ENCODE results near the gene ABCC2. TPM values are rescaled to one million over a fixed set of nuclear protein-coding genes. Genes with fewer than 3 reads are reported as not detected.
A peak's percentile ranks its signal among the peaks of the same experiment; 100 is the strongest.

ABCC2 gene
- total RNA-seq, 2 donors from 2014 or later = 1.3 to 4.3 TPM

GRCh38 chr10:99806091-99806490 lies 23.7 kb downstream of the ABCC2 start:
- no peaks in the 10 kb centered on the region for H3K27me3 ChIP-seq
- intact Hi-C loops (cut with DNase I) = no loop called here
- DNase-seq = no peak
- H3K4me1 ChIP-seq = no peaks in the 10 kb centered on the region
- WGBS, 2 donors = 61 to 67% methylated on average over 3 of the region's 3 CpGs
- no peak for ATAC-seq
- TF ChIP-seq CTCF (IDR thresholded peaks at IDR 0.05) = no peak
- no peak for TF ChIP-seq POLR2A (IDR thresholded peaks at IDR 0.05)
- no peaks in the 10 kb centered on the region for H3K9me3 ChIP-seq
- H3K27ac ChIP-seq = no peak overlapping the region
- H3K4me3 ChIP-seq = no peak overlapping the region
- H3K36me3 ChIP-seq (replicated peaks in 1 of 2; ENCODE audit: insufficient read depth in 1 of 2, low read depth in 2 of 2) = no peaks in the 10 kb centered on the region

GRCh38 chr10:99807786-99808185 lies 25.3 kb downstream of the ABCC2 start:
- Histone ChIP-seq H3K9me3 (no peaks in the 10 kb centered on the region), H3K36me3 (replicated peaks in 1 of 2; ENCODE audit: insufficient read depth in 1 of 2, low read depth in 2 of 2) (no peaks in the 10 kb centered on the region), H3K4me1 (no peaks in the 10 kb centered on the region), H3K27me3 (no peaks in the 10 kb centered on the region), H3K4me3 (no peak overlapping the region), H3K27ac (no peak overlapping the region)
- 97% methylated on average over 2 of the region's 2 CpGs for WGBS, 2 donors
- intact Hi-C loops (cut with DNase I) = no loop called here
- ATAC-seq (no peak), DNase-seq (no peak)
- no peak for TF ChIP-seq CTCF (IDR thresholded peaks at IDR 0.05)
- no peak for TF ChIP-seq POLR2A (IDR thresholded peaks at IDR 0.05)

- TF ChIP-seq CTCF (IDR thresholded peaks at IDR 0.05) (no peak), POLR2A (IDR thresholded peaks at IDR 0.05) (no peak)
- ATAC-seq = no peak
- H3K9me3 ChIP-seq = no peaks in the 10 kb centered on the region
- no peaks in the 10 kb centered on the region for H3K36me3 ChIP-seq (replicated peaks in 1 of 2; ENCODE audit: insufficient read depth in 1 of 2, low read depth in 2 of 2)
- H3K4me3 ChIP-seq = no peak overlapping the region
- no peaks in the 10 kb centered on the region for H3K4me1 ChIP-seq
- H3K27ac ChIP-seq = no peak overlapping the region
- no peaks in the 10 kb centered on the region for H3K27me3 ChIP-seq
- intact Hi-C loops (cut with DNase I) = no loop called here
- DNase-seq = no peak
Measured at GRCh38 chr10:99808270-99808669, 25.8 kb downstream of the ABCC2 start.

- Histone ChIP-seq H3K27me3 (no peaks in the 10 kb centered on the region), H3K9me3 (no peaks in the 10 kb centered on the region), H3K27ac (no peak overlapping the region), H3K4me1 (no peaks in the 10 kb centered on the region), H3K36me3 (replicated peaks in 1 of 2; ENCODE audit: insufficient read depth in 1 of 2, low read depth in 2 of 2) (no peaks in the 10 kb centered on the region), H3K4me3 (no peak overlapping the region)
- DNase-seq (no peak), ATAC-seq (no peak)
- WGBS, 2 donors = 86 to 90% methylated on average over 2 of the region's 2 CpGs
- intact Hi-C loops (cut with DNase I) = no loop called here
- no peak for TF ChIP-seq CTCF (IDR thresholded peaks at IDR 0.05)
Measured at GRCh38 chr10:99809481-99809880, 27.0 kb downstream of the ABCC2 start.

- ATAC-seq (peak; percentile 63), DNase-seq (peak in 1 of 4 donors; percentile 28)
- Histone ChIP-seq H3K4me1 (no peaks in the 10 kb centered on the region), H3K27me3 (no peaks in the 10 kb centered on the region), H3K9me3 (no peaks in the 10 kb centered on the region), H3K4me3 (no peak overlapping the region), H3K27ac (no peak overlapping the region), H3K36me3 (replicated peaks in 1 of 2; ENCODE audit: insufficient read depth in 1 of 2, low read depth in 2 of 2) (no peaks in the 10 kb centered on the region)
- TF ChIP-seq CTCF (IDR thresholded peaks at IDR 0.05) (no peak), POLR2A (IDR thresholded peaks at IDR 0.05) (no peak)
- intact Hi-C loops (cut with DNase I) = no loop called here
- 87 to 89% methylated on average over 7 of the region's 7 CpGs for WGBS, 2 donors
Measured at GRCh38 chr10:99809931-99810615, 27.6 kb downstream of the ABCC2 start.

All from body of pancreas (tissue), 4 donors.